HCT116 (cell line): ENCODE data around the gene ZBTB37. TPM values are rescaled to one million over a fixed set of nuclear protein-coding genes. Genes with fewer than 3 reads are reported as not detected.
A peak's percentile ranks its signal among the peaks of the same experiment; 100 is the strongest.

Source experiments
- ATAC-seq: fragments of 200-7000 bp; cut with Tn5 transposase; 2 replicates; pipeline ENCODE4 v1.9.1; 2020; ENCODE audit warnings: mild to moderate bottlenecking, moderate library complexity
- BruUV-seq: library from RNA; stranded (reverse); fragments of 400-500 nt; replicated peaks from 2 replicates; lab custom pipeline; 2021; lab: Mats Ljungman, UMichigan
- CTCF ChIA-PET: fragments of 300-600 bp; sonication (Branson Sonifier 250); formaldehyde crosslinking; loops from one replicate; lab custom pipeline; 2021; ENCODE audit warnings: antibody characterized with exemption; lab: Charles Lee
- POLR2A ChIA-PET: fragments of 300-600, 350-600 bp; sonication (Branson Sonifier 250); formaldehyde crosslinking; loops from one replicate; lab custom pipeline; 2021; ENCODE audit warnings: antibody characterized with exemption; lab: Charles Lee
- RAD21 ChIA-PET, 2 experiments: fragments of 300-600 bp; sonication (Branson Sonifier 250); formaldehyde crosslinking; loops; one replicate each; lab custom pipeline; 2023; ENCODE audit warnings: low total read pairs in 2 of 2; ENCODE audit not compliant: uncharacterized antibody in 2 of 2, unreplicated experiment in 2 of 2, low non-redundant PET in 1 of 2; lab: Charles Lee
- DNase-seq: peaks from one replicate; pipeline ENCODE4 v3.0.0-alpha.2; 2010; ENCODE audit warnings: low read depth, low spot score
- H2AFZ ChIP-seq: fragments of 200-600 bp; shearing (Covaris generic), sonication (generic); 2 replicates; pipeline ENCODE4 v1.6.1; 2017; ENCODE audit warnings: low read depth, mixed run types, mixed read lengths, antibody characterized with exemption, low read length; ENCODE audit not compliant: poor library complexity, severe bottlenecking
- H3K27ac ChIP-seq: 2 replicates; pipeline ENCODE4 v1.5.1; 2012; ENCODE audit warnings: low read depth, low read length
- H3K27me3 ChIP-seq: fragments of 200-600 bp; sonication (generic); 2 replicates; pipeline ENCODE4 v1.6.1; 2016; ENCODE audit warnings: mixed run types, low read length, mixed read lengths; ENCODE audit not compliant: insufficient read depth
- H3K36me3 ChIP-seq, 2 experiments: fragments of 200-500 bp in 1 of 2; fragments of 200-600 bp in 1 of 2; sonication (Bioruptor generic) in 1 of 2; sonication (generic) in 1 of 2; 2 replicates each; pipeline versions ENCODE4 v1.5.1 to v1.6.1; 2014 to 2016; ENCODE audit warnings: low read length in 2 of 2, inconsistent platforms in 1 of 2, mixed read lengths in 1 of 2, mixed run types in 1 of 2; ENCODE audit not compliant: insufficient read depth in 2 of 2, control insufficient read depth in 1 of 2
- H3K4me1 ChIP-seq, 2 experiments: fragments of 200-600 bp in 1 of 2; sonication (generic) in 1 of 2; 2 replicates each; pipeline versions ENCODE4 v1.5.1 to v1.6.1; 2012 to 2017; ENCODE audit warnings: low read length in 2 of 2, inconsistent platforms in 1 of 2, mild to moderate bottlenecking in 1 of 2, mixed read lengths in 1 of 2, mixed run types in 1 of 2, moderate library complexity in 1 of 2; ENCODE audit not compliant: insufficient read depth in 2 of 2, control insufficient read depth in 1 of 2
- H3K4me2 ChIP-seq: fragments of 200-600 bp; sonication (generic); 2 replicates; pipeline ENCODE4 v1.6.1; 2017; ENCODE audit warnings: mixed run types, low read length, mixed read lengths
- H3K4me3 ChIP-seq, 2 experiments: fragments of 200-600 bp in 1 of 2; sonication (generic) in 1 of 2; replicated peaks in 1 of 2; 2 replicates each; pipeline ENCODE4 v1.5.1; 2011 to 2016; ENCODE audit warnings: low read length in 2 of 2, control low read depth in 1 of 2, low read depth in 1 of 2, mild to moderate bottlenecking in 1 of 2, mixed read lengths in 1 of 2, mixed run types in 1 of 2
- H3K79me2 ChIP-seq: fragments of 200-600 bp; sonication (generic); 2 replicates; pipeline ENCODE4 v1.6.1; 2017; ENCODE audit warnings: mild to moderate bottlenecking, mixed run types, low read length, moderate library complexity, mixed read lengths; ENCODE audit not compliant: insufficient read depth
- H3K9ac ChIP-seq: fragments of 200-600 bp; sonication (generic); 2 replicates; pipeline ENCODE4 v1.6.1; 2016; ENCODE audit warnings: low read length, mixed read lengths
- H3K9me2 ChIP-seq: fragments of 200-600 bp; sonication (generic), shearing (Covaris generic); 2 replicates; pipeline ENCODE4 v1.6.1; 2017; ENCODE audit warnings: mixed run types, mild to moderate bottlenecking, moderate library complexity; ENCODE audit not compliant: insufficient read depth
- H3K9me3 ChIP-seq, 2 experiments: fragments of 200-500 bp in 1 of 2; fragments of 200-600 bp in 1 of 2; sonication (Bioruptor generic) in 1 of 2; sonication (generic) in 1 of 2; 2 replicates each; pipeline ENCODE4 v1.6.1; 2014 to 2017; ENCODE audit warnings: low read length in 2 of 2, mixed read lengths in 2 of 2, inconsistent platforms in 1 of 2, low read depth in 1 of 2, mild to moderate bottlenecking in 1 of 2, mixed run types in 1 of 2, moderate library complexity in 1 of 2; ENCODE audit not compliant: control insufficient read depth in 1 of 2, insufficient read depth in 1 of 2
- H4K20me1 ChIP-seq: fragments of 200-600 bp; sonication (generic), shearing (Covaris generic); 2 replicates; pipeline ENCODE4 v1.6.1; 2017; ENCODE audit warnings: mixed run types, mild to moderate bottlenecking, moderate library complexity; ENCODE audit not compliant: insufficient read depth
- CBX3 ChIP-seq: IDR thresholded peaks from 2 replicates; pipeline ENCODE4 v1.6.1; 2012; ENCODE audit warnings: low read depth
- ELF1 ChIP-seq: IDR thresholded peaks from 2 replicates; pipeline ENCODE4 v1.6.1; 2012; ENCODE audit warnings: low read depth, borderline replicate concordance
- RAD21 ChIP-seq: IDR thresholded peaks from 2 replicates; pipeline ENCODE4 v1.6.1; 2012; ENCODE audit warnings: low read depth, mild to moderate bottlenecking
- TCF7L2 ChIP-seq: IDR thresholded peaks from 2 replicates; pipeline ENCODE4 v1.7.0; 2011; ENCODE audit warnings: borderline replicate concordance, inconsistent platforms; ENCODE audit not compliant: insufficient read depth, insufficient read length; ENCODE audit errors: extremely low read depth
- intact Hi-C: fragments of 100-400 bp; cut with micrococcal nuclease; formaldehyde crosslinking; loops from 2 replicates; pipeline ENCODE4 v1.10.0; 2022
- total RNA-seq: library from RNA; stranded (reverse); gene quantifications from one replicate; pipeline ENCODE4 v1.2.1, GENCODE V29; 2021; ENCODE audit not compliant: unreplicated experiment
- TF ChIP-seq, protein P1 (sequence below), 3 experiments: fragments of 200-600 bp in 1 of 3; sonication (generic) in 1 of 3; IDR thresholded peaks in 2 of 3; conservative IDR thresholded peaks in 1 of 3; 2 replicates each; pipeline ENCODE4 v1.5.1; 2012 to 2017; ENCODE audit warnings: low read depth in 2 of 3, low read length in 2 of 3, antibody characterized with exemption in 1 of 3, borderline replicate concordance in 1 of 3, control low read depth in 1 of 3, mild to moderate bottlenecking in 1 of 3, mixed read lengths in 1 of 3, mixed run types in 1 of 3, moderate library complexity in 1 of 3; ENCODE audit not compliant: insufficient read depth in 1 of 3
- TF ChIP-seq, protein P2 (sequence below): IDR thresholded peaks from 2 replicates; pipeline ENCODE4 v1.6.1; 2012; ENCODE audit warnings: low read depth

Gene ZBTB37
- total RNA-seq, 1 experiment from 2014 or later = 9.5 TPM

- intact Hi-C loops = no loop called here
- ChIA-PET CTCF (no interaction called here), POLR2A (no interaction called here), RAD21 (no interaction called here)
- DNase-seq (peak; percentile 48), ATAC-seq (peak; percentile 97)
- Histone ChIP-seq H3K4me3 (no peak overlapping the region), H3K9ac (no peak overlapping the region), H3K27ac (no peak overlapping the region), H3K27me3 (no peaks in the 10 kb centered on the region), H2AFZ (no peak overlapping the region), H4K20me1 (no peaks in the 10 kb centered on the region), H3K79me2 (no peaks in the 10 kb centered on the region), H3K9me3 (no peaks in the 10 kb centered on the region), H3K36me3 (no peaks in the 10 kb centered on the region), H3K4me1 (no peaks in the 10 kb centered on the region), H3K9me2 (no peaks in the 10 kb centered on the region), H3K4me2 (no peak overlapping the region)
- TF ChIP-seq ELF1 (no peak), RAD21 (peak; percentile 59), CBX3 (peak; percentile 32; the same call in 1 of the 2 replicates), TCF7L2 (peak; percentile 19)
- TF ChIP-seq, protein P1, sequence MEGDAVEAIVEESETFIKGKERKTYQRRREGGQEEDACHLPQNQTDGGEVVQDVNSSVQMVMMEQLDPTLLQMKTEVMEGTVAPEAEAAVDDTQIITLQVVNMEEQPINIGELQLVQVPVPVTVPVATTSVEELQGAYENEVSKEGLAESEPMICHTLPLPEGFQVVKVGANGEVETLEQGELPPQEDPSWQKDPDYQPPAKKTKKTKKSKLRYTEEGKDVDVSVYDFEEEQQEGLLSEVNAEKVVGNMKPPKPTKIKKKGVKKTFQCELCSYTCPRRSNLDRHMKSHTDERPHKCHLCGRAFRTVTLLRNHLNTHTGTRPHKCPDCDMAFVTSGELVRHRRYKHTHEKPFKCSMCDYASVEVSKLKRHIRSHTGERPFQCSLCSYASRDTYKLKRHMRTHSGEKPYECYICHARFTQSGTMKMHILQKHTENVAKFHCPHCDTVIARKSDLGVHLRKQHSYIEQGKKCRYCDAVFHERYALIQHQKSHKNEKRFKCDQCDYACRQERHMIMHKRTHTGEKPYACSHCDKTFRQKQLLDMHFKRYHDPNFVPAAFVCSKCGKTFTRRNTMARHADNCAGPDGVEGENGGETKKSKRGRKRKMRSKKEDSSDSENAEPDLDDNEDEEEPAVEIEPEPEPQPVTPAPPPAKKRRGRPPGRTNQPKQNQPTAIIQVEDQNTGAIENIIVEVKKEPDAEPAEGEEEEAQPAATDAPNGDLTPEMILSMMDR (IDR thresholded peaks at IDR 0.05 in 2 of 3, conservative IDR thresholded peaks at IDR 0.05 in 1 of 3; ENCODE audit: borderline replicate concordance in 1 of 3, insufficient read depth in 1 of 3, low read depth in 2 of 3, low read length in 2 of 3) = peak; percentile 41 to 94 (median 90); a peak in 5 of 6 replicates
- BruUV-seq = no TSS peak
Measured at GRCh38 chr1:173914366-173914871, 46.2 kb downstream of the ZBTB37 start.

- DNase-seq = no peak
- Histone ChIP-seq H3K9me2 (no peaks in the 10 kb centered on the region), H3K4me1 (no peaks in the 10 kb centered on the region), H2AFZ (no peak overlapping the region), H3K4me3 (no peak overlapping the region), H3K27me3 (no peaks in the 10 kb centered on the region), H3K36me3 (no peaks in the 10 kb centered on the region), H3K9me3 (no peaks in the 10 kb centered on the region), H3K27ac (no peak overlapping the region), H3K9ac (no peak overlapping the region), H4K20me1 (no peaks in the 10 kb centered on the region), H3K4me2 (no peak overlapping the region), H3K79me2 (no peaks in the 10 kb centered on the region)
- ChIA-PET RAD21 (no interaction called here), CTCF (no interaction called here), POLR2A (no interaction called here)
- BruUV-seq = no TSS peak
- ATAC-seq = no peak
- intact Hi-C loops = no loop called here
- no peak for TF ChIP-seq ELF1
- TF ChIP-seq, protein P2, sequence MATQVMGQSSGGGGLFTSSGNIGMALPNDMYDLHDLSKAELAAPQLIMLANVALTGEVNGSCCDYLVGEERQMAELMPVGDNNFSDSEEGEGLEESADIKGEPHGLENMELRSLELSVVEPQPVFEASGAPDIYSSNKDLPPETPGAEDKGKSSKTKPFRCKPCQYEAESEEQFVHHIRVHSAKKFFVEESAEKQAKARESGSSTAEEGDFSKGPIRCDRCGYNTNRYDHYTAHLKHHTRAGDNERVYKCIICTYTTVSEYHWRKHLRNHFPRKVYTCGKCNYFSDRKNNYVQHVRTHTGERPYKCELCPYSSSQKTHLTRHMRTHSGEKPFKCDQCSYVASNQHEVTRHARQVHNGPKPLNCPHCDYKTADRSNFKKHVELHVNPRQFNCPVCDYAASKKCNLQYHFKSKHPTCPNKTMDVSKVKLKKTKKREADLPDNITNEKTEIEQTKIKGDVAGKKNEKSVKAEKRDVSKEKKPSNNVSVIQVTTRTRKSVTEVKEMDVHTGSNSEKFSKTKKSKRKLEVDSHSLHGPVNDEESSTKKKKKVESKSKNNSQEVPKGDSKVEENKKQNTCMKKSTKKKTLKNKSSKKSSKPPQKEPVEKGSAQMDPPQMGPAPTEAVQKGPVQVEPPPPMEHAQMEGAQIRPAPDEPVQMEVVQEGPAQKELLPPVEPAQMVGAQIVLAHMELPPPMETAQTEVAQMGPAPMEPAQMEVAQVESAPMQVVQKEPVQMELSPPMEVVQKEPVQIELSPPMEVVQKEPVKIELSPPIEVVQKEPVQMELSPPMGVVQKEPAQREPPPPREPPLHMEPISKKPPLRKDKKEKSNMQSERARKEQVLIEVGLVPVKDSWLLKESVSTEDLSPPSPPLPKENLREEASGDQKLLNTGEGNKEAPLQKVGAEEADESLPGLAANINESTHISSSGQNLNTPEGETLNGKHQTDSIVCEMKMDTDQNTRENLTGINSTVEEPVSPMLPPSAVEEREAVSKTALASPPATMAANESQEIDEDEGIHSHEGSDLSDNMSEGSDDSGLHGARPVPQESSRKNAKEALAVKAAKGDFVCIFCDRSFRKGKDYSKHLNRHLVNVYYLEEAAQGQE = peak; percentile 9; the same call in 1 of the 2 replicates
Measured at GRCh38 chr1:173915596-173915995, 47.4 kb downstream of the ZBTB37 start.
